Right ventricle myocardium superior (tissue), 1 donor: ENCODE measurements around the gene ARL16. TPM values are rescaled to one million over a fixed set of nuclear protein-coding genes. Genes with fewer than 3 reads are reported as not detected.

Experiments used
- ATAC-seq: fragments of 200-7000 bp; cut with Tn5 transposase; one replicate; pipeline ENCODE4 v1.9.1; 2020; ENCODE audit warnings: mild to moderate bottlenecking; ENCODE audit not compliant: poor library complexity
- DNase-seq: peaks from one replicate; pipeline ENCODE4 v3.0.0-alpha.2; 2020
- intact Hi-C: fragments of 100-400 bp; cut with DNase I; formaldehyde crosslinking; loops from one replicate; pipeline ENCODE4 v1.11.2; 2022
- total RNA-seq: library from RNA; stranded (reverse); fragmentation: NEBNext Ultra II Directional; extraction: Animal tissue kit (Norgen Biotek cat#: 25700); gene quantifications from one replicate; pipeline ENCODE4 v1.2.1, GENCODE V29; 2021
- donor health status: DM: no; HTN: yes; CAD: no; lungs with severe emphysema.

The ARL16 gene
- total RNA-seq, 1 donor from 2014 or later, result 11.9 TPM

DNA sequence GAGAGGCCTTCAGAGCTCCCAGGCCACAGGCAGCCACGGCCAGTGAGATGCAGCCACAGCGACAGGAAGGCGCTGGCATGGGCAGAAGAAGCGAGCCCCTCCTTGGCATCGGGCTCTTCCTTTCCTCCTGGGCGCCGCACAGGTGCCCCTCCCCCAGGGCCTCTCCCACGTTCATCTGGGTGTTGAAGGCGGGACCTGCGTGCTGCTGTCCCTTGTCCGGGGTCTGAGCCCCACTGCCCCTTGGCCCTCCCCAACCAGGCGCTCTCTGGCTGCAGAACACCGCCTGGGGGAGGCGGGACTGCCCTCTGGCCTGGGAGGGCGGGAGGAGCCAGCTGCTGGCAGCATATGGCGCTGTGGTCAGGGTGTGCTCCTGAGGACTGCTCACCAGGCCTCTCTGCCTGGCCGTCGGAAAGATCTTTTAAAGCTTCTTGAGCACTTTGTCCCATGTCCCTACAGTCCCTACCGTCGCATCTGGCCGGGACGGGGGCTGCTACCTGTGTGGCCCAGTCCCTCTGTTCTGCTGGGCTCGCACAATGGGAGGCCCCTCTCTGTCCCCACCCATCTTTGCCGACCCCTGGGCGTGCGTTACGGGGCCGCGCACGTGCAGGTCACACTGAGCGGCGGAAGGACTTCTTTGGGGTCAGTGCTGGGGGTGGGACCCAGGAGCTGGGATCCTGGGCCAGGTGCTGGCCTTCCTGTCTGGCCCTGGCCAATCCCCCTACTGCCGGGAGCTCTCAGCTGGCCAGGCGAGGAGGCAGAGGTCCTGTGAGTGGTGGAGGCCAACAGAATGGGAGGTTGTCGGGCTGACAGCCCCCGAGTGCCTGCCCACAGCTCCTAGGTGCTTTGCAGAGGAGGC, 30.2 kb upstream of the ARL16 start:
- DNase-seq (no peak), ATAC-seq (no peak)
- intact Hi-C loops, result no loop called here

- DNase-seq, result no peak
- ATAC-seq, result no peak
- intact Hi-C loops, result no loop called here
These were observed 29.5 kb upstream of the ARL16 start for GRCh38 chr17:81713004-81713555.

GRCh38 chr17:81712468-81713003, 28.9 kb upstream of the ARL16 start:
- no peak for DNase-seq
- peak; percentile 5 for ATAC-seq

DNA sequence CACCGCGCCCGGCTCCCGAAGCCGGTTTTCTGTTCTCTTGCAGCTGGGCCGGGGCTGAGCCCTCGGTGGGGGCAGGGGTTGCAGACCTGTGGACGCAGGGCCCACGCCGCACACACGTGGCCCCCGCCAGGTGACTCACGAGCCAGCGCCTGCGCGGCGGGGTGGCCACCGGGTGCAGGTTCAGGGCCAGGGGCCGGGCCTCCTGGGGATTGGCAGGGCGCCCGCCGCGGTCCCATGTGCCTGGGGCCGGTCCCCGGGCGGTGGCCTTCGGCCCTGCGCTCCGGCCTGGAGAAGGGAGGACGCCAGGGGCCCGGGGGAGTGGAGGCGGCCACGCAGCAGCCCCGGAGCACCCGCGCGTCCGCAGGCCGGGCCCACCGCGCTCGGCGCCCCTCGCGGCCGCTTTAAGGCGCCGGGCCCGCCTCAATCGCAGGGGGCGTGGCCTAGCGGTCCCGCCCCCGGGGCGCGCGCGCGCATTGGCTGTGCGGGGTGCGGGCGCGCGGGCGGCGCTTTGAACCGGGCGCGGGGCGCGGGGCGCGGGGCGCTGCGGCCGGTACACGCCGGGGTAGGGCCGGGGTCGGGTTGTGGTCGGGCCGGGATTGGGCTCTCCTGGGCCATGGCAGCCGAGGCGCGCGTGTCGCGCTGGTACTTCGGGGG, 28.3 kb upstream of the ARL16 start, which contains the start of gene SLC25A10:
TSS of gene SLC25A10 (plus strand) at position 471 of the 654 bp plus-strand sequence. CDS start at position 614, 143 bp downstream.
- DNase-seq, result peak; percentile 82
- ATAC-seq, result peak; percentile 83
- intact Hi-C loops, result no loop called here

More at GRCh38 chr17:81712468-81713003, 28.9 kb upstream of the ARL16 start:
- intact Hi-C loops, result no loop called here

DNA sequence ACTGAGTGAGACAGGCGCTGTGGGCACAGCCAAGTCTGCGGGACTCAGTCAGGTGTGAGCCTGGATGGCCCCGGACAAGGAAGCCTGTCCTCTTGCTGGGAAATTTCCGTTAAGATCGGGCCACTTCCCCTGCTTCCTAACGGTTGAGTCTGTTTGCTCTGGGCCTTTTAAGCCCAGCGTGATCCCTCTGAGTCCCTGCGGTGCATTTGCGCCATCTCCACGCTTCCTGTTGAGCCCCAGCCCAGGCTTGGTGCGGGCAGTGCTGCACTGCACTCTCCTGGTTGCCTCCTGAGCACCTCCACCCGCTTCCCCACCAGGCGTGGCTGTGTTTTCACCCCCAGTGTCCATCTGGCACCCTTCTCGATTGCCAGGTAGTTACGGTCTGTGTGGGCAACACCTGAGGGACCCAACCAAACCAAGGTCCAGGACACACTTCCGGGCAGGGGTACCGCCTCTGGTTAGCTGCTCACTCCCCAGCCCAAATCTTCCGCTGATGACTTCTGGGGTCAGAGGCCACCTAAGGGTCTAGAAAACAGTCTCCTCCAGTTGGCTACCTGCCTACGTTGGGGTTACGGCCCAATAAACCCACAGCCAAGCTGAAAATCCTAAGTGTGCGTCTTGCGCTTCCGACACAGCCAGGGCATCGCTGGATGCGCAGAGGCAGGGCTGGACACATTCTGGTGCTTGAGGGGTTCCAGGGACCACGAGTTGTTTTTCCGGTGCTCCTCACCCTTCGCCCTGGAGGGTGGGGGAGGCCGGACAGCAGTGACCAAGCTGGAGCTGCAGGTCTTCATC, 27.1 kb upstream of the ARL16 start:
- DNase-seq (peak; percentile 50), ATAC-seq (no peak)
- intact Hi-C loops, result no loop called here

DNA sequence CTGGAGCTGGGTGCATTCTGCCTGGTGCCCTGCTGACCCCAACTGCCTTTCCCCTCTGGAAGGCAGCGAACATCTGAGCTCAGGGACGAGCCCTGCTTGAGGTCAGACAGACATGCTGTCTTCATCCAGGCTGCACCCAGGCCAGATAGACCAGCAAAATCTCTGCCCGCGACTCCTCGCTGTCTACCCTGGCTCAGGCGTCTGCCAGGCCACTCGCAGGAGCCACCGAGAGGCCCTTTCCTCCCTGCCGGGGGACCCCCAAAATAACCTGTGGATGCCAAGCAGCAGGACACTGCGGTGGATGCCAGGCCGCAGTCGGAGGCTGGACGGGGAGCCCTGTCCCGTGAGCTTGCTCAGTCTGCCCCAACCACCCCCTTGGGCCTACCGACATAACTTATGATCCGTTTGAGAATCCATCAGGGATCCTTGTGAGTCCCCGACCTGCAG, 25.2 kb upstream of the ARL16 start:
- intact Hi-C loops, result no loop called here
- ATAC-seq (no peak), DNase-seq (peak; percentile 29)

DNA sequence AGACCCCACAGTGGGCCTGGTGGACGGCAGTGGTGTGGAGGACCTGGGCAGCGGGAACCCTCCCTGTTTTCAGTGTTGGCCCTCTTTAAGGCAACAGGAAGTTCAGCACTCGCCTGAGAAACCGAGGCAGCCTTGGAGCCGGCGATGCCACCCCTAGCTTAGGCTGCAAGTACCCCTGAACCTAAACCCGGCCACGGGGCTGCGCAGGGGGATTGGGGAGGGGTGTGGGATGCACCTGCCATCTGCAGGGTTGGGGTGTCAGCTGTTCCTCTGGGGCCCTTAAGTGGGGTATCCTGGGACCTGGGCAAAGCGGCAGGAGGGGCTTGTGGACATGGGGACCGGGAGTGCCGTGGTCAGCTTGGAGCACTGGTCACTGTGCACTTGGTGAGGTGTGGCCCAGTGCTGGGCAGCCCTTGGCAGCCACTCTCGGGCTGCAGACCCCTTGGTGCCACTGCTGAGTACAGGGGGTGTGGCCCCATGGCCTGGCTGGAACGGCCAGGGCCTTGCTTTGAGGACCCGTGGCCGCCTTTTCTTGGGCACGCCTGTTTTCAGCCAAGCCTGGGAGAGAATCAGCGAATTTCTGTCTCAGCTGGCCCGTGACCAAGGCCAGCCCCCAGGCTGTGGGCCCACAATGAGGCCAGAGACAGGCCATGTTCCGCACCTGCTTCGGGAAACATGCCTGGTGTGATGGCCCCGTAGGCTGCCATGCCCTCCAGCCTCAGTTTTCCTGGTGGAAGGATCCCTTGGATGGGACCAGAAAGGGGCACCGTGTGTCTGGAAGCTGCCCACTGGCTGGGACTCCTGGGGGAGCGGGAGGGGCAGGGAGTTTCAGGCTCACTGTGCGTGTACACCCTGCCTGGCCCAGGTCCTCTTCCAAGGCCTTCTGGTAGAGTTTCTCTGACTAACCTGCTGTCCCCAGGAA, 24.4 kb upstream of the ARL16 start:
- intact Hi-C loops, result no loop called here
- no peak for ATAC-seq
- peak; percentile 36 for DNase-seq

DNA sequence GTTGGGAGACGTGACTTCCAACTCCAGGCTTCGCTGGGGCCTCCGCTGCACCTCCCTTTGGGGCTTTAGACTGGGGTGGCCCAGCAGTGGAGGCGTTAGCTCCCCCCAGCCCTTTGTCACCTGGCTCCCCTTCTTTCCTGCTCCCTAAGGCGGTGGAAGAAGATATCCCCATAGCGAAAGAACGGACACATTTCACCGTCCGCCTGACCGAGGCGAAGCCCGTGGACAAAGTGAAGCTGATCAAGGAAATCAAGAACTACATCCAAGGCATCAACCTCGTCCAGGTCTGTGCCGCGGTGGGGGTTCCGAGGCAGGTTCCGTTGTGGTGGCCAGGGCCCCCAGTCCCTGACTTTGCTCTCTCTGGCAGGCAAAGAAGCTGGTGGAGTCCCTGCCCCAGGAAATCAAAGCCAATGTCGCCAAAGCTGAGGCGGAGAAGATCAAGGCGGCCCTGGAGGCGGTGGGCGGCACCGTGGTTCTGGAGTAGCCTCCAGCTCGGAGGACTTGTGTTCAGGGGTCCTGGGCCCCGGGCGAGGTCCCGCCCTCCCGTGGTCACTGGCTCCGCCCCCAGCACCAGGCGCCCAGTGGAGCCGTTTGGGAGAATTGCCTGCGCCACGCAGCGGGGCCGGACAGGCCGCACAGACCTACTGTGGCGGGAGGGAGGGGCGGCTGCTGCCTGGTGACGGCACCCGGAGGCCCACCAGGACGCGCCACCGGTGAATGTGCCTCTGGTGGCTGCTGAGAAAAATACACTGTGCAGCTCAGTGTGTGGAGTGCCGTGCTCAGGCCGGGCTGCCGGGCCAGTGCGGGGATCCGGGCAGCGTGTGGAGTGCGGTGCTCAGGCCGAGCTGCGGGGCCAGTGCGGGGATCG, 23.4 kb upstream of the ARL16 start:
- ATAC-seq, result no peak
- intact Hi-C loops, result no loop called here
- DNase-seq, result peak; percentile 30

- intact Hi-C loops, result no loop called here
- ATAC-seq, result no peak
- DNase-seq, result no peak
These were observed 22.6 kb upstream of the ARL16 start for GRCh38 chr17:81706232-81706611.

DNA sequence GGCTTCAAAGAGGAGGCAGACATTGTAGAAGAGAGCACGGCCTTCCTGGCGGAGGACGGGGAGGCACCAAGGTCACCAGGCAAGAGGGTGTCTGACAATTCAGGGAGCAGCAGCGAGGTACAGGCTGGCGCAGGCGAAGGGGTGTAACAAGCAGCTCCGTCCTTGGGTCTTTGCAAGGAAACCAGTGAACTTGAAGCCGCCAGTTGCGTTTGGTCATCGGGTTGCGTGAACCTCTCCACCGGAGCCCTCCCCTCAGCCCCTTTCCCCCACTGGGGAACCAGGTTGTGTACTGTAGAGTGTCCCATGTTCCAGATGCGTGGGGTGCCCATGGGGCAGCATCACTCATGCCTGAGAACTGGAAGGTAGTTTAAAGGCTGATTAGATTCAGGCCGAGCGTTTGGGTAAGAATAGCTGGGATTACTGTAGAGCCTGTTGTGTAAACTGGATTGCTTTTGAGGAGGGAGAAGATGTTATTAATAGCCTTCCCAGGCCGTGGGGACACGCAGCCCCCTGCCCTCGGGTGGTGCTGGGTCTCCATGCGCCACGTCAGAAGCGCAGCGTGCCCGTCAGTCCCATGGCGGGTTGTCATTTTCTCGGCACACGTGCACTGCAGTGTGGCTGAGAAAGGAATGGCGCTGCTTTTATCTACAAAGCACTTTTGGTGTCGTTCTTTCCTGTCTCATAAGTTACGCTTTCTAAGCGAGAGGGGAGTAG, 22.1 kb upstream of the ARL16 start:
- intact Hi-C loops, result no loop called here
- DNase-seq (no peak), ATAC-seq (no peak)

DNA sequence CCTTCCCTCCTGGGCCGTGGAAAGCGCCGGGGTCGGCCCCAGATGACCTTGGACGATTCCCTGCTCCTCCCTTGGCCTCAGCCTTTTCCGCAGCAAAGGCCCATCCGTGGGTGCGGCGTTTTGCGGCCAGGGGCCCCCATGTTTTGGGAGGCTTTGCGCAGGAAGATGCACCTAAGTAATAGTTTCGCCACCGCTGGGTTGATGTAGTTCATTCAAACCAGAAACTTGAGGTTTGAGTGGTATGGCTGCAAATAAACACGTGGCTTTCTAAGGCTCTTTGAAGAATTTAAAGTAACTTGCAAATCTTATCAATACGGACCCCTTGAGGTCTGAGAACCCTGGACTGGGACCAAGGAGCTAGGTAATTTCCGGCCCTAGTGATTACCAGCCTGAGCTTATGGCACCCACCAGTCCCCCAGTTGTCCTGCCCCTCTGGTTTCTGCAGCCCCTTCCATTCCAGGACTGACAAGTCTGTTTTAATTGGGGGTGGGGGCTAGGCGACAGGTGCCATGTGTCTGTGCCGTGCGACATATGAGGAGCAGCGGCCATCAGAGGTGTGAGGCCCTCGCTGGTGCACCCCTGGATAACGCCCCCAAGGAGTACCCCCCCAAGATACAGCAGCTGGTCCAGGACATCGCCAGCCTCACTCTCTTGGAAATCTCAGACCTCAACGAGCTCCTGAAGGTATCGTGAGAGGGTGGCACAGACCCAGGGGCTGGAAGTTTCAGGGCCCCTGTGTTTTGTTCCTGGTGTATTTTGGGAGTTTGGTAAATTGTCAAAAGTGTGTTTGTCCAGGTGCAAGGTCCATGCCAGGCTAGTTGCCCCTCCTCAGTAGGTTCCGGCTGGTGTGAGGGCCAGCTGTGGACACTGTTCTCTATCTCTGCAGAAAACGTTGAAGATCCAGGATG, 20.4 kb upstream of the ARL16 start:
- no peak for ATAC-seq
- intact Hi-C loops, result no loop called here
- DNase-seq, result no peak

- DNase-seq (peak; percentile 97), ATAC-seq (peak; percentile 95)
- intact Hi-C loops, result no loop called here
These were observed 19.5 kb upstream of the ARL16 start, which contains the start of gene MRPL12 for GRCh38 chr17:81702934-81703746. MRPL12 (plus strand) TSS chr17:81703367; CDS start chr17:81703502, 135 bp downstream.

GRCh38 chr17:81701288-81702071, 17.9 kb upstream of the ARL16 start:
- no peak for ATAC-seq
- no peak for DNase-seq
- intact Hi-C loops, result no loop called here
